H9 (cell line): ENCODE measurements around the gene KIAA1328. TPM values are rescaled to one million over a fixed set of nuclear protein-coding genes. Genes with fewer than 3 reads are reported as not detected.

ENCODE experiments used
- DNase-seq: peaks from one replicate; pipeline ENCODE4 v3.0.0-alpha.2; 2017
- H2AFZ ChIP-seq: one replicate; pipeline ENCODE4 v1.6.1; 2013; ENCODE audit warnings: mild to moderate bottlenecking, low read length, control low read depth, moderate library complexity
- H2AK5ac ChIP-seq: 2 replicates; pipeline ENCODE4 v1.6.1; 2013; ENCODE audit warnings: low read length, control low read depth, mixed read lengths; ENCODE audit not compliant: insufficient read length
- H2BK120ac ChIP-seq: one replicate; pipeline ENCODE4 v1.6.1; 2013; ENCODE audit warnings: low read depth, mild to moderate bottlenecking, low read length, control low read depth, inconsistent platforms; ENCODE audit not compliant: poor library complexity, severe bottlenecking
- H2BK12ac ChIP-seq: 2 replicates; pipeline ENCODE4 v1.6.1; 2013; ENCODE audit warnings: low read length, control low read depth, mixed read lengths, low read depth; ENCODE audit not compliant: insufficient read length
- H2BK15ac ChIP-seq: 2 replicates; pipeline ENCODE4 v1.6.1; 2013; ENCODE audit warnings: low read depth, low read length, control low read depth
- H2BK20ac ChIP-seq: one replicate; pipeline ENCODE4 v1.6.1; 2013; ENCODE audit warnings: low read depth, mild to moderate bottlenecking, low read length, control low read depth, inconsistent platforms; ENCODE audit not compliant: poor library complexity, severe bottlenecking
- H2BK5ac ChIP-seq: 2 replicates; pipeline ENCODE4 v1.6.1; 2013; ENCODE audit warnings: low read length, control low read depth, mixed read lengths; ENCODE audit not compliant: insufficient read length
- H3K14ac ChIP-seq: 2 replicates; pipeline ENCODE4 v1.6.1; 2013; ENCODE audit warnings: low read length, control low read depth; ENCODE audit not compliant: insufficient read depth
- H3K18ac ChIP-seq: 2 replicates; pipeline ENCODE4 v1.6.1; 2013; ENCODE audit warnings: low read depth, mild to moderate bottlenecking, mixed read lengths, low read length, control low read depth; ENCODE audit not compliant: insufficient read length
- H3K23ac ChIP-seq: 2 replicates; pipeline ENCODE4 v1.6.1; 2013; ENCODE audit warnings: low read length, control low read depth, mixed read lengths, low read depth; ENCODE audit not compliant: insufficient read length
- H3K23me2 ChIP-seq: 2 replicates; pipeline ENCODE4 v1.6.1; 2013; ENCODE audit warnings: low read depth, mild to moderate bottlenecking, mixed read lengths, low read length, control low read depth; ENCODE audit not compliant: insufficient read length, poor library complexity, severe bottlenecking
- H3K27ac ChIP-seq: 2 replicates; pipeline ENCODE4 v1.5.1; 2013; ENCODE audit warnings: low read length, control low read depth, mixed read lengths, low read depth; ENCODE audit not compliant: insufficient read length
- H3K27me3 ChIP-seq: 2 replicates; pipeline ENCODE4 v1.6.1; 2013; ENCODE audit warnings: low read length, control low read depth, inconsistent platforms; ENCODE audit not compliant: insufficient read depth
- H3K4ac ChIP-seq: 2 replicates; pipeline ENCODE4 v1.6.1; 2013; ENCODE audit warnings: low read depth, mild to moderate bottlenecking, control low read depth, inconsistent platforms, low read length, moderate library complexity
- H3K4me1 ChIP-seq: 2 replicates; pipeline ENCODE4 v1.6.1; 2013; ENCODE audit warnings: low read length, control low read depth, inconsistent platforms; ENCODE audit not compliant: insufficient read depth
- H3K4me2 ChIP-seq: 2 replicates; pipeline ENCODE4 v1.6.1; 2013; ENCODE audit warnings: low read length, control low read depth, mixed read lengths; ENCODE audit not compliant: insufficient read length, insufficient read depth
- H3K56ac ChIP-seq: 2 replicates; pipeline ENCODE4 v1.6.1; 2013; ENCODE audit warnings: low read depth, mild to moderate bottlenecking, mixed read lengths, low read length, control low read depth; ENCODE audit not compliant: insufficient read length
- H3K79me1 ChIP-seq: 2 replicates; pipeline ENCODE4 v1.6.1; 2013; ENCODE audit warnings: low read depth, mild to moderate bottlenecking, moderate library complexity, low read length, control low read depth, inconsistent platforms; ENCODE audit not compliant: insufficient read depth, poor library complexity, severe bottlenecking
- H3K79me2 ChIP-seq: 2 replicates; pipeline ENCODE4 v1.6.1; 2013; ENCODE audit warnings: low read length, control low read depth, inconsistent platforms; ENCODE audit not compliant: insufficient read depth
- H3K9ac ChIP-seq: 2 replicates; pipeline ENCODE4 v1.6.1; 2013; ENCODE audit warnings: low read length, control low read depth, mixed read lengths; ENCODE audit not compliant: insufficient read length; ENCODE audit errors: extremely low read depth
- H3K9me3 ChIP-seq: one replicate; pipeline ENCODE4 v1.6.1; 2013; ENCODE audit warnings: low read depth, low read length, inconsistent platforms; ENCODE audit not compliant: control insufficient read depth
- H3T11ph ChIP-seq: one replicate; pipeline ENCODE4 v1.6.1; 2013; ENCODE audit warnings: mild to moderate bottlenecking, low read length, control low read depth, inconsistent platforms
- H4K20me1 ChIP-seq: one replicate; pipeline ENCODE4 v1.6.1; 2013; ENCODE audit not compliant: control insufficient read depth, insufficient read length, insufficient read depth
- H4K5ac ChIP-seq: 2 replicates; pipeline ENCODE4 v1.6.1; 2013; ENCODE audit warnings: low read depth, mild to moderate bottlenecking, mixed read lengths, low read length, control low read depth; ENCODE audit not compliant: insufficient read length
- H4K8ac ChIP-seq: replicated peaks from 2 replicates; pipeline ENCODE4 v1.6.1; 2013; ENCODE audit warnings: low read length, control low read depth, mixed read lengths, low read depth; ENCODE audit not compliant: insufficient read length
- H4K91ac ChIP-seq: 2 replicates; pipeline ENCODE4 v1.6.1; 2013; ENCODE audit warnings: low read depth, mild to moderate bottlenecking, moderate library complexity, mixed read lengths, low read length, control low read depth; ENCODE audit not compliant: insufficient read length
- H3K27ac Mint-ChIP-seq, 3 experiments: 2 replicates in 2 of 3; 3 replicates in 1 of 3; pipeline ENCODE4 v1.8.0; 2020 to 2021; ENCODE audit warnings: mixed read lengths in 3 of 3, mild to moderate bottlenecking in 1 of 3, moderate library complexity in 1 of 3
- H3K27me3 Mint-ChIP-seq: 2 replicates; pipeline ENCODE4 v1.8.0; 2021; ENCODE audit warnings: low read depth, mild to moderate bottlenecking, moderate library complexity, mixed read lengths
- H3K36me3 Mint-ChIP-seq, 3 experiments: 2 replicates in 2 of 3; 3 replicates in 1 of 3; pipeline ENCODE4 v1.8.0; 2020 to 2021; ENCODE audit warnings: low read depth in 3 of 3, mixed read lengths in 3 of 3; ENCODE audit not compliant: insufficient read depth in 1 of 3
- H3K4me1 Mint-ChIP-seq, 2 experiments: 2 replicates each; pipeline ENCODE4 v1.8.0; 2020; ENCODE audit warnings: mixed read lengths in 2 of 2
- H3K4me3 Mint-ChIP-seq, 2 experiments: 2 replicates in 1 of 2; 3 replicates in 1 of 2; pipeline ENCODE4 v1.8.0; 2020 to 2021; ENCODE audit warnings: mild to moderate bottlenecking in 2 of 2, mixed read lengths in 2 of 2, moderate library complexity in 1 of 2
- H3K9me3 Mint-ChIP-seq, 2 experiments: 2 replicates in 1 of 2; 3 replicates in 1 of 2; pipeline ENCODE4 v1.8.0; 2020; ENCODE audit warnings: mild to moderate bottlenecking in 2 of 2, mixed read lengths in 2 of 2, moderate library complexity in 1 of 2
- CTCF ChIP-seq: fragments of 200-600 bp; sonication (generic); conservative IDR thresholded peaks from 3 replicates; pipeline ENCODE4 v1.8.0; 2021; ENCODE audit warnings: antibody characterized with exemption, mild to moderate bottlenecking
- WGBS: extraction: QIAGEN DNeasy Blood & Tissue Kit; methylation state at CpG from one replicate; pipeline ENCODE4 v1.1.7; 2013; ENCODE audit warnings: missing lambda C conversion rate, low lambda C conversion rate, mixed read lengths; ENCODE audit not compliant: insufficient read length; ENCODE audit errors: extremely low coverage; 5-methylcytosine and 5-hydroxymethylcytosine counted together
- total RNA-seq: library from RNA; stranded (reverse); gene quantifications from 2 replicates; pipeline ENCODE4 v1.2.1, GENCODE V29; 2021

Gene KIAA1328
- total RNA-seq, 1 experiment from 2014 or later = 4.9 TPM

GRCh38 chr18:37219257-37219656, 390.3 kb downstream of the KIAA1328 start:
- H2BK120ac ChIP-seq = no peak overlapping the region
- H3K4me3 Mint-ChIP-seq = no peak overlapping the region
- peaks cover 17% of the 10 kb centered on the region; the same call in 1 of the 2 replicates for H3K27me3 ChIP-seq
- peaks cover 13 to 15% of the 10 kb centered on the region in 2 experiments for H3K9me3 Mint-ChIP-seq
- no peaks in the 10 kb centered on the region for H3K9me3 ChIP-seq
- no peaks in the 10 kb centered on the region for H4K20me1 ChIP-seq
- no peaks in the 10 kb centered on the region for H3K79me2 ChIP-seq
- peaks cover 22 to 30% of the 10 kb centered on the region in 2 experiments for H3K4me1 Mint-ChIP-seq
- no peak overlapping the region for H3K14ac ChIP-seq
- no peaks in the 10 kb centered on the region; the same call in 1 of the 2 replicates for H3K4me1 ChIP-seq
- no CpG with 5 or more reads among the region's 7 CpGs for whole genome bisulfite sequencing
- H4K5ac ChIP-seq = no peak overlapping the region
- H3K27ac ChIP-seq = no peak overlapping the region
- no peak overlapping the region for H3K23ac ChIP-seq
- no peak overlapping the region for H2BK15ac ChIP-seq
- H3K18ac ChIP-seq = no peak overlapping the region
- no peak overlapping the region for H2BK5ac ChIP-seq
- H3K36me3 Mint-ChIP-seq = peaks cover 0 to 5% (median 2%) of the 10 kb centered on the region in 3 experiments; a peak in 3 of 7 replicates
- no peak overlapping the region for H2BK12ac ChIP-seq
- TF ChIP-seq CTCF = no peak
- no peak overlapping the region for H3K27ac Mint-ChIP-seq
- no peaks in the 10 kb centered on the region for H3K23me2 ChIP-seq
- H4K8ac ChIP-seq = no peak overlapping the region
- DNase-seq = no peak
- H2AFZ ChIP-seq = no peak overlapping the region
- no peak overlapping the region for H3K56ac ChIP-seq
- H2BK20ac ChIP-seq = no peak overlapping the region
- peaks cover 86% of the 10 kb centered on the region for H3K27me3 Mint-ChIP-seq
- no peak overlapping the region for H3K4ac ChIP-seq
- H3K79me1 ChIP-seq = no peaks in the 10 kb centered on the region
- no peak overlapping the region for H3T11ph ChIP-seq
- H4K91ac ChIP-seq = no peak overlapping the region
- no peak overlapping the region for H3K4me2 ChIP-seq
- H2AK5ac ChIP-seq = no peak overlapping the region
- H3K9ac ChIP-seq = no peak overlapping the region
